Neuronal stem cell (in vitro differentiated cells): Measurements from ENCODE around the gene CSRP1.
A peak's percentile ranks its signal among the peaks of the same experiment; 100 is the strongest.

ENCODE experiments used
- DNase-seq: peaks from one replicate; pipeline ENCODE4 v3.0.0-alpha.2; 2013; ENCODE audit warnings: low spot score
- H2AFZ ChIP-seq: one replicate; pipeline ENCODE4 v1.6.1; 2013; ENCODE audit warnings: mild to moderate bottlenecking, low read length, inconsistent platforms
- H2AK5ac ChIP-seq: 2 replicates; pipeline ENCODE4 v1.6.1; 2013; ENCODE audit warnings: low read depth, mild to moderate bottlenecking, inconsistent platforms, low read length, moderate library complexity, mixed read lengths
- H2BK120ac ChIP-seq: 2 replicates; pipeline ENCODE4 v1.6.1; 2013; ENCODE audit warnings: low read depth, mild to moderate bottlenecking, inconsistent platforms, low read length, moderate library complexity, mixed read lengths
- H2BK12ac ChIP-seq: one replicate; pipeline ENCODE4 v1.6.1; 2013; ENCODE audit warnings: low read length, inconsistent platforms
- H2BK15ac ChIP-seq: 2 replicates; pipeline ENCODE4 v1.6.1; 2013; ENCODE audit warnings: mild to moderate bottlenecking, low read length, inconsistent platforms, mixed read lengths
- H2BK5ac ChIP-seq: one replicate; pipeline ENCODE4 v1.6.1; 2013; ENCODE audit warnings: inconsistent platforms, mild to moderate bottlenecking, low read length, moderate library complexity
- H3K14ac ChIP-seq: one replicate; pipeline ENCODE4 v1.6.1; 2013; ENCODE audit warnings: low read length, inconsistent platforms
- H3K18ac ChIP-seq: 2 replicates; pipeline ENCODE4 v1.6.1; 2013; ENCODE audit warnings: low read length, inconsistent platforms
- H3K23ac ChIP-seq: 2 replicates; pipeline ENCODE4 v1.6.1; 2013; ENCODE audit warnings: low read depth, mild to moderate bottlenecking, mixed read lengths, low read length, inconsistent platforms; ENCODE audit not compliant: poor library complexity
- H3K27ac ChIP-seq: replicated peaks from 3 replicates; pipeline ENCODE4 v1.5.1; 2013; ENCODE audit warnings: low read length, inconsistent platforms
- H3K27me3 ChIP-seq, 3 experiments: 2 replicates each; pipeline ENCODE4 v1.6.1; 2013; ENCODE audit warnings: low read length in 3 of 3, mild to moderate bottlenecking in 2 of 3, inconsistent platforms in 1 of 3, low read depth in 1 of 3, mixed read lengths in 1 of 3, moderate library complexity in 1 of 3; ENCODE audit not compliant: control insufficient read depth in 3 of 3, insufficient read depth in 3 of 3
- H3K36me3 ChIP-seq, 2 donors: replicated peaks in 1 of 2; 2 replicates each; pipeline ENCODE4 v1.6.1; 2013; ENCODE audit warnings: low read length in 2 of 2; ENCODE audit not compliant: control insufficient read depth in 2 of 2, insufficient read depth in 2 of 2
- H3K4ac ChIP-seq: 2 replicates; pipeline ENCODE4 v1.6.1; 2013; ENCODE audit warnings: inconsistent platforms, mild to moderate bottlenecking, low read length, moderate library complexity
- H3K4me1 ChIP-seq, 2 donors: 1 replicate in 1 of 2; 2 replicates in 1 of 2; pipeline ENCODE4 v1.6.1; 2013; ENCODE audit warnings: low read length in 2 of 2, low read depth in 1 of 2; ENCODE audit not compliant: control insufficient read depth in 2 of 2, insufficient read depth in 1 of 2
- H3K4me2 ChIP-seq: one replicate; pipeline ENCODE4 v1.6.1; 2013; ENCODE audit warnings: mild to moderate bottlenecking, low read length, inconsistent platforms; ENCODE audit not compliant: insufficient read depth, poor library complexity, severe bottlenecking
- H3K4me3 ChIP-seq, 2 donors: 2 replicates each; pipeline ENCODE4 v1.5.1; 2013; ENCODE audit warnings: low read length in 2 of 2, mild to moderate bottlenecking in 2 of 2, inconsistent platforms in 1 of 2, moderate library complexity in 1 of 2
- H3K79me1 ChIP-seq: one replicate; pipeline ENCODE4 v1.6.1; 2013; ENCODE audit warnings: low read depth, mild to moderate bottlenecking, inconsistent platforms, low read length, moderate library complexity
- H3K9ac ChIP-seq: one replicate; pipeline ENCODE4 v1.6.1; 2013; ENCODE audit warnings: mild to moderate bottlenecking, low read depth, low read length, inconsistent platforms; ENCODE audit not compliant: poor library complexity
- H3K9me3 ChIP-seq, 2 donors: replicated peaks in 1 of 2; 2 replicates each; pipeline versions ENCODE3 to v1.6.1; 2013; ENCODE audit warnings: low read length in 2 of 2, mild to moderate bottlenecking in 2 of 2, inconsistent platforms in 1 of 2, low read depth in 1 of 2, mixed read lengths in 1 of 2, moderate library complexity in 1 of 2; ENCODE audit not compliant: control insufficient read depth in 2 of 2, insufficient read depth in 1 of 2
- H4K8ac ChIP-seq: one replicate; pipeline ENCODE4 v1.6.1; 2013; ENCODE audit warnings: low read depth, mild to moderate bottlenecking, inconsistent platforms, low read length, moderate library complexity
- H4K91ac ChIP-seq: one replicate; pipeline ENCODE4 v1.6.1; 2013; ENCODE audit warnings: low read length, low read depth, mild to moderate bottlenecking, inconsistent platforms; ENCODE audit not compliant: poor library complexity
- WGBS, 2 donors: extraction: QIAGEN DNeasy Blood & Tissue Kit; methylation state at CpG; one replicate each; pipeline ENCODE4 v1.1.7; 2013; ENCODE audit warnings: missing lambda C conversion rate in 2 of 2, mixed read lengths in 1 of 2; ENCODE audit not compliant: insufficient read length in 2 of 2, insufficient replicate concordance in 1 of 2; ENCODE audit errors: extremely low coverage in 2 of 2; 5-methylcytosine and 5-hydroxymethylcytosine counted together

CSRP1 gene

DNA sequence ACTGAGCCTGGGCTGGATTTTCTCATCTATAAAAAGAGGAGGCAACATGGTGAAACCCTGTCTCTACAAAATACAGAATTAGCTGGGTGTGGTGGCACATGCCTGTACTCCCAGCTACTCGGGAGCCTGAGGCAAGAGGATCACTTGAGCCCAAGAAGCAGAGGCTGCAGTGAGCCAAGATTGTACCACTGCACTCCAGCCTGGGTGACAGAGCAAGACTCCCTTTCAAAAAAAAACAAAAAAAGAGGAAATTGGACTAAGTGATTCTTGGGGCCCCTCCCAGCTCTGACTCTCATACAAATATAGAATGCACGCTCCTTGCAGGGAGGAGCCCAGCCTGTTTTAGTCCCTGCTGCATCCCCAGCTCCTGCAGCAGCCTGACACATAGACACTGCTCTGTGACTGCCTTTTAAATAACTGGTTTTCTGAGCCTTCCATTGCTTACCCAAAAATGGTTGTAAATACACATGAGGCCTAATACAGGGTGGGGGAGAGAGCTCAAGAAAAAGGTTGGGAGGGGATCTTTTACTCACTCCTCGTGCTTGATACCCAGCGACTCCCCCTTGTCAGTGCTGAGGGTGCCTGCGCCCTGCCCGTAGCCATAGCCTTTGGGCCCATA is 17.2 kb downstream of the CSRP1 start:
- no peak overlapping the region for H3K14ac ChIP-seq
- no CpG with 5 or more reads among the region's 6 CpGs for WGBS, 2 donors
- no peaks in the 10 kb centered on the region for H3K79me1 ChIP-seq
- peaks cover 0 to 1% of the 10 kb centered on the region in 2 donors for H3K36me3 ChIP-seq
- no peak overlapping the region for H3K18ac ChIP-seq
- H2BK15ac ChIP-seq: no peak overlapping the region
- no peak overlapping the region for H3K23ac ChIP-seq
- no peak overlapping the region for H3K4me3 ChIP-seq
- H3K27me3 ChIP-seq: no peaks in the 10 kb centered on the region
- no peak overlapping the region for H2BK5ac ChIP-seq
- H3K9ac ChIP-seq: no peak overlapping the region
- H3K27ac ChIP-seq: no peak overlapping the region
- no peak for DNase-seq
- no peak overlapping the region for H2AFZ ChIP-seq
- no peak overlapping the region for H3K4ac ChIP-seq
- H2BK12ac ChIP-seq: no peak overlapping the region
- no peak overlapping the region for H4K8ac ChIP-seq
- no peak overlapping the region for H4K91ac ChIP-seq
- H2AK5ac ChIP-seq: no peak overlapping the region
- H3K9me3 ChIP-seq: peaks cover 0 to 3% of the 10 kb centered on the region in 2 donors
- no peak overlapping the region for H3K4me2 ChIP-seq
- no peak overlapping the region for H2BK120ac ChIP-seq
- H3K4me1 ChIP-seq: peaks cover 7 to 9% of the 10 kb centered on the region in 2 donors

DNA sequence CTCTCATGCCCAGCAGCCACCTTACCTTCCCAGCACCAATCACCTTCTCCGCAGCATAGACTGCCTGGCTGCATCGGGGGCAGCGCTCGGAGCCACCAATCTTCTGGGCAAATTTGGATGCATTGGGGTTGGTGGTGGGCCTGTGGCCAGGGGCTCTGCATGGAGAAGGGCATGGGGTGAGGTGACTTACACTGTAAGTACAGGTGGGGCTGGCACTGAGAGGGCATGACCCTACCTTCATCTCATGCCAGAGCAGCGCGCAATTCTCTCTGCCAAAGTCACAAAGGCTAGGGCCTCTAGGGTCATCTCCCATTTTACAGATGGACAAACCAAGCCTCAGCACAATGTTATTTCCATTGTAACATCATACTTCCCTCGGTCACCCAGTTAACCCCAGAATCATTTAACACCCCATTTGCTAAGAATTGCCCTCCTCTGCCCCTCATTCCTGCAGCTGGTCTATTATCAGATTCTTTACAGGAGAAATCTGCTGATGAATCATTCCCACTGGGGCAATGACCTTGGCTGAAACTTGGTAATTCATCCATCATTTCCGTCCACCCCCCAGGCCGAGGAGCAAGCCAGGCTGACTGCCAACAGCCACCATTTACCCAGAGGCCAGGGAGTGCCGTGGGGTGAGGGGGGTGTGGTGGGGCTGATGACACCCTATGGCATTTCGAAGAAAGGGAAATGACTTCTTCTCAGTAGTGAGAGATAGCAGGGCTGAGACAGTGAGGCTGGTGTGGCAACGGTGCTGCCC is 17.9 kb downstream of the CSRP1 start:
- no peak overlapping the region for H2BK120ac ChIP-seq
- WGBS, 2 donors: no CpG with 5 or more reads among the region's 12 CpGs
- no peak overlapping the region for H2BK5ac ChIP-seq
- no peak overlapping the region for H3K9ac ChIP-seq
- H3K79me1 ChIP-seq: no peaks in the 10 kb centered on the region
- H4K91ac ChIP-seq: no peak overlapping the region
- H2AFZ ChIP-seq: no peak overlapping the region
- H3K36me3 ChIP-seq: no peaks in the 10 kb centered on the region
- no peak overlapping the region for H2BK15ac ChIP-seq
- H2BK12ac ChIP-seq: no peak overlapping the region
- H3K9me3 ChIP-seq: peaks cover 0 to 3% of the 10 kb centered on the region in 2 donors
- no peak overlapping the region for H3K4ac ChIP-seq
- H3K4me2 ChIP-seq: no peak overlapping the region
- DNase-seq: no peak
- H3K4me3 ChIP-seq: no peak overlapping the region
- no peak overlapping the region for H3K18ac ChIP-seq
- no peaks in the 10 kb centered on the region for H3K27me3 ChIP-seq
- H3K27ac ChIP-seq: no peak overlapping the region
- H4K8ac ChIP-seq: no peak overlapping the region
- H3K4me1 ChIP-seq: peaks cover 3 to 7% of the 10 kb centered on the region in 2 donors
- H2AK5ac ChIP-seq: no peak overlapping the region
- H3K14ac ChIP-seq: no peak overlapping the region
- H3K23ac ChIP-seq: no peak overlapping the region

- no peak overlapping the region for H4K8ac ChIP-seq
- no peak overlapping the region for H3K14ac ChIP-seq
- no peak overlapping the region for H2AK5ac ChIP-seq
- no peaks in the 10 kb centered on the region for H3K27me3 ChIP-seq
- H3K36me3 ChIP-seq: no peaks in the 10 kb centered on the region
- H2BK5ac ChIP-seq: no peak overlapping the region
- H3K23ac ChIP-seq: no peak overlapping the region
- no peak overlapping the region for H4K91ac ChIP-seq
- H2BK120ac ChIP-seq: no peak overlapping the region
- H2BK12ac ChIP-seq: no peak overlapping the region
- H3K4me2 ChIP-seq: no peak overlapping the region
- no peak overlapping the region for H3K27ac ChIP-seq
- no peaks in the 10 kb centered on the region for H3K79me1 ChIP-seq
- H3K4me1 ChIP-seq: peaks cover 0 to 4% of the 10 kb centered on the region in 2 donors
- WGBS, 2 donors: no CpG with 5 or more reads among the region's 2 CpGs
- no peaks in the 10 kb centered on the region for H3K9me3 ChIP-seq
- no peak overlapping the region for H2AFZ ChIP-seq
- DNase-seq: no peak
- H3K18ac ChIP-seq: no peak overlapping the region
- no peak overlapping the region for H3K4me3 ChIP-seq
- H2BK15ac ChIP-seq: no peak overlapping the region
- H3K9ac ChIP-seq: no peak overlapping the region
- no peak overlapping the region for H3K4ac ChIP-seq
Observed at GRCh38 chr1:201487742-201488141, 19.2 kb downstream of the CSRP1 start.

DNA sequence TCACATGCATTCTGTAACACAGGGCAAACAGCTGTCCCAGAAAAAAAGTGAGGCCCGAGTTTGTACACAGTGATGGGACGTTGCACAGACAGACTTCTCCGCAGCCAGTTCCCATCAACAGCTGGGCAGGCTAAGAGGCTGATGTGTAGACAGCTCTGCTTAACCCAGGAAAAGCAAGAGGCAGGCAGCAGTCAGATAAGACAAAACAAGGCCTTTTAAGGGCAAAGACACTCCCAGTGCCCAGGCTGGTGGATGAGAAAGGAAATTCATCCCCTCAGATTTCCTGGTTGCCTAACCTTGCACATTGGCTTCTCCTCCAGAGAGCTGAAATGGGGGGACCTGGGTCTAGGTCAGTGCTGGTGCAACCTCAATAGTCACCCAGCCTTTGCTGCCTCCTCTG is 20.7 kb downstream of the CSRP1 start:
- Histone ChIP-seq H4K91ac (no peak overlapping the region), H3K9ac (no peak overlapping the region), H3K4me1 (peaks cover 4 to 5% of the 10 kb centered on the region in 2 donors), H3K27ac (no peak overlapping the region), H3K4ac (no peak overlapping the region), H3K23ac (no peak overlapping the region), H2AK5ac (no peak overlapping the region), H2BK15ac (no peak overlapping the region), H3K18ac (no peak overlapping the region), H3K36me3 (no peaks in the 10 kb centered on the region), H2BK5ac (no peak overlapping the region), H3K14ac (no peak overlapping the region), H2AFZ (peak overlapping the region; percentile 39), H3K79me1 (no peaks in the 10 kb centered on the region), H3K4me3 (no peak overlapping the region), H4K8ac (no peak overlapping the region), H2BK120ac (no peak overlapping the region), H3K27me3 (peaks cover 1 to 8% (median 8%) of the 10 kb centered on the region in 3 experiments), H3K9me3 (no peaks in the 10 kb centered on the region), H3K4me2 (no peak overlapping the region), H2BK12ac (no peak overlapping the region)
- WGBS, 2 donors: no CpG with 5 or more reads among the region's 3 CpGs
- DNase-seq: no peak
